KMS-11 (cell line): ENCODE results near the gene SSX3.
"Not testable (repeated sequence)": the region's sequence is repeated elsewhere in the genome, so short reads cannot be mapped to it uniquely, and the experiment has no call there.

Experiments
- H2AFZ ChIP-seq: fragments of 200-600 bp; sonication (generic); 2 replicates; pipeline ENCODE4 v1.6.1; 2016; ENCODE audit warnings: antibody characterized with exemption, mixed run types, low read depth
- H3K27ac ChIP-seq: fragments of 200-600 bp; sonication (generic); 2 replicates; pipeline ENCODE4 v1.6.1; 2016; ENCODE audit warnings: mild to moderate bottlenecking, mixed run types
- H3K27me3 ChIP-seq: fragments of 200-600 bp; sonication (generic); 2 replicates; pipeline ENCODE4 v1.6.1; 2017; ENCODE audit warnings: mild to moderate bottlenecking, low read depth, mixed run types, moderate library complexity; ENCODE audit not compliant: insufficient read depth
- H3K36me3 ChIP-seq: fragments of 200-600 bp; sonication (generic); 2 replicates; pipeline ENCODE4 v1.6.1; 2017; ENCODE audit warnings: mild to moderate bottlenecking, mixed run types; ENCODE audit not compliant: insufficient read depth
- H3K4me1 ChIP-seq: fragments of 200-600 bp; sonication (generic); 2 replicates; pipeline ENCODE4 v1.6.1; 2016; ENCODE audit warnings: mild to moderate bottlenecking, low read depth, mixed run types; ENCODE audit not compliant: poor library complexity, severe bottlenecking
- H3K4me2 ChIP-seq: fragments of 200-600 bp; sonication (generic); 2 replicates; pipeline ENCODE4 v1.7.0; 2016; ENCODE audit warnings: mild to moderate bottlenecking, mixed run types
- H3K4me3 ChIP-seq: fragments of 200-600 bp; sonication (generic); IDR thresholded peaks from 2 replicates; pipeline ENCODE4 v1.6.1; 2017; ENCODE audit warnings: low read depth, low read length, mixed read lengths; ENCODE audit not compliant: insufficient read depth
- H3K79me2 ChIP-seq: fragments of 200-600 bp; sonication (generic); 2 replicates; pipeline ENCODE4 v1.6.1; 2016; ENCODE audit warnings: low read depth, mixed run types; ENCODE audit not compliant: insufficient read depth
- H3K9ac ChIP-seq: fragments of 200-600 bp; sonication (generic); 2 replicates; pipeline ENCODE4 v1.6.1; 2016; ENCODE audit warnings: mild to moderate bottlenecking, mixed run types
- H4K20me1 ChIP-seq: fragments of 200-600 bp; sonication (generic); 2 replicates; pipeline ENCODE4 v1.6.1; 2016; ENCODE audit warnings: mild to moderate bottlenecking, mixed run types; ENCODE audit not compliant: insufficient read depth

Gene SSX3, protein sequence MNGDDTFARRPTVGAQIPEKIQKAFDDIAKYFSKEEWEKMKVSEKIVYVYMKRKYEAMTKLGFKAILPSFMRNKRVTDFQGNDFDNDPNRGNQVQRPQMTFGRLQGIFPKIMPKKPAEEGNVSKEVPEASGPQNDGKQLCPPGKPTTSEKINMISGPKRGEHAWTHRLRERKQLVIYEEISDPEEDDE

DNA sequence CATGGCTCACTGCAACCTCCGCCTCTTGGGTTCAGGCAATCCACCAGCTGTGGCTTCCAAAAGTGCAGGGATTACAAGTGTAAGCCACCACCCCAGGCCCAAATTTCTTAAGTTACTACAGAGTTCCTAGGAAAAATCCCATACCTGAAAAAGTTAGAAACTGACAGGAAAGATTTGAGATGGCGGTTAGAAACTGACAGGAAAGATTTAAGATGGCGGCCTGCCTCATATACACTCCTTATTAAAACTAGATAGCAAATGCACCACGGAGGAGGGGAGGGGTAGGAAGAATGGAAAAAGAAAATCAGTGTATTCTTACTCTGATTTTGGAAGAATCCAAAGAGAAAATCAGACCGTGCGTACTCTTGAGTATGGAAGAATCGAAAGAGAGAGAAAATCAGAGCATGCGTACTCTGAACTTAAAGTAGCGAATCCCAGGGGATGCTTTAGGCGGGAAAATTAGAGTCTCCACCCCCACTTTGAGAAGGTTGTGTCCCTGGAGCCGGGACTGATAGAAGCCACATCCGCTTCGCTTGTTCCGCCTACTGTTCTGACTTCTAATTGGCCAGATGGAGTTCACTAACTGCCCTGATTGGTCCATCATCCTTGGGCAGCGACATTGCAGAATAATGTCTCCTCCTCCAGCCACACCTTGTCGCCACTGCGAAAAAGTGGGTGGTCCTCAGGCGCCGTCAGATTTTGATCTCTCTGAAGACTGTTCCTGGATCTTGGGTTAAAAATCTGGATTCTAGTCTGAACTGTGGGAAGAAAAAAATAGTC lies at the start of gene SSX3:
Gene SSX3 (minus strand): TSS at position 389 of the 780 bp plus-strand sequence. CDS start 1,454 bp downstream, outside the sequence.
- Histone ChIP-seq H3K27ac (peak within 1 kb of the TSS; percentile 43; the same call in 1 of the 2 replicates), H3K9ac (peak within 1 kb of the TSS; percentile 22; the same call in 1 of the 2 replicates), H3K4me1 (peaks cover 11% of the 10 kb centered on the region)
- H3K4me2 ChIP-seq, H3K4me3 ChIP-seq, H3K27me3 ChIP-seq, H3K79me2 ChIP-seq, H3K36me3 ChIP-seq, H4K20me1 ChIP-seq, H2AFZ ChIP-seq: not testable (repeated sequence)

DNA sequence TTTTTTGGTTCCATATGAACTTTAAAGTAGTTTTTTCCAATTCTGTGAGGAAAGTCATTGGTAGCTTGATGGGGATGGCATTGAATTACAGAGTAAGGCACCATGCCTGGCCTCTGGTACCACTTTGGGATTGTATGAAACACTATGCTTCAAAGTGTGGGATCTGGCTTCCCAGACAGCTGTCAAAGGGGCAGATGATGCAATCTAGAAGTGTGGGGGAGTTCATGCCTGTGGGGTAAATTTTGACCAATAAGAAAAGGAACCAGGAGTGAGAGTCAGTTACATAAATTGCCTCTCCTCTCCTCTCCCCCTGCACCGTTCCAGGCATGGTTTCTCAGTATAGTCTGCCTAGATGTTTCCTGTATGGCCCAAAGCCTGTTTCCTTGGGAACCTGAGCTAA lies 41.3 kb upstream of the SSX3 start:
- not testable (repeated sequence) for H2AFZ ChIP-seq, H3K4me3 ChIP-seq, H3K79me2 ChIP-seq, H3K27me3 ChIP-seq, H3K4me2 ChIP-seq, H3K36me3 ChIP-seq, H3K9ac ChIP-seq, H3K27ac ChIP-seq, H4K20me1 ChIP-seq, H3K4me1 ChIP-seq

DNA sequence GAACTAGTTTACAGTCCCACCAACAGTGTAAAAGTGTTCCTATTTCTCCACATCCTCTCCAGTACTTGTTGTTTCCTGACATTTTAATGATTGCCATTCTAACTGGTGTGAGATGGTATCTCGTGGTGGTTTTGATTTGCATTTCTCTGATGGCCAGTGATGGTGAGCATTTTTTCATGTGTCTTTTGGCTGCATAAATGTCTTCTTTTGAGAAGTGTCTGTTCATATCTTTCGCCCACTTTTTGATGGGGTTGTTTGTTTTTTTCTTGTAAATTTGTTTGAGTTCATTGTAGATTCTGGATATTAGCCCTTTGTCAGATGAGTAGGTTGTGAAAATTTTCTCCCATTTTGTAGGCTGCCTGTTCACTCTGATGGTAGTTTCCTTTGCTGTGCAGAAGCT lies 40.4 kb upstream of the SSX3 start:
- H4K20me1 ChIP-seq, H3K4me1 ChIP-seq, H2AFZ ChIP-seq, H3K79me2 ChIP-seq, H3K27me3 ChIP-seq, H3K4me2 ChIP-seq, H3K36me3 ChIP-seq, H3K9ac ChIP-seq, H3K4me3 ChIP-seq, H3K27ac ChIP-seq: not testable (repeated sequence)

DNA sequence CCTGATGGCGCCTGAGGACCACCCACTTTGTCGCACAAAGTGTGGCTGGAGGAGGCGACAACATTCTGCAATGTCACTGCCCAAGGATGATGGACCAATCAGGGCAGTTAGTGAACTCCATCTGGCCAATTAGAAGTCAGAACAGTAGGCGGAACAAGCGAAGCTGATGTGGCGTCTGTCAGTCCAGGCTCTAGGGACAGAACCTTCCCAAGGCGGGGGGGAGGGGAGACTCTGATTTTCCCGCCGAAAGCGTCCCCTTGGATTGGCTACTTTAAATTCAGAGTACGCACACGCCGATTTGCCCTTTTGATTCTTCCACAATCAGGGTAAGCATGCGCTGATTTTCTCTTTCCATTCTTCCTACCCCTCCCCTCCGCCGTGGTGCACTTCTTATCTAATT lies 26.7 kb upstream of the SSX3 start, which contains the start of gene SSX4:
Gene SSX4 (plus strand): TSS at position 301 of the 400 bp plus-strand sequence. CDS start 515 bp downstream, outside the sequence.
- H3K4me1 ChIP-seq, H3K79me2 ChIP-seq, H2AFZ ChIP-seq: not testable (repeated sequence)

DNA sequence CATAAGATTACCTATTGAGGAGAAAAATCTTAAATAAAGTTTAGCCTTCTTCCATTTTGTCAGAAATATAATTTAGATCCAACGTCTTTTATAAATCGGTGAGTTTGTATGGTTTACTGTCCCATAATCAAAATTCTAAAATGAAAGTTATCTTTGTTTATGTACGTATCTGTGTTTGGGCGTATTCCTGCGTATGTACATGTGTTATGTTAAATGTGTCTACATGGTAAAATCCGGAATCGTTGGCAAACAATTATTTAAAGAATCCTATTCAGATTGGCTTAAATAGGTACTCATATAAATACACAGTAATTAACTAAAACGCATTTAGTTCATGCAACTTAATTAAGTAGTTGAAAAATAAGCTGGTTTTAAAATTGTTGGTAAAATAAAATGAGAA lies 13.9 kb upstream of the SSX3 start:
- not testable (repeated sequence) for H3K79me2 ChIP-seq, H3K27ac ChIP-seq, H2AFZ ChIP-seq, H4K20me1 ChIP-seq, H3K4me1 ChIP-seq, H3K4me2 ChIP-seq, H3K4me3 ChIP-seq, H3K36me3 ChIP-seq, H3K9ac ChIP-seq, H3K27me3 ChIP-seq

More for the DNA sequence above, 26.7 kb upstream of the SSX3 start, which contains the start of gene SSX4:
- not testable (repeated sequence) for H3K36me3 ChIP-seq, H3K4me2 ChIP-seq, H4K20me1 ChIP-seq, H3K27me3 ChIP-seq, H3K4me3 ChIP-seq, H3K9ac ChIP-seq, H3K27ac ChIP-seq

DNA sequence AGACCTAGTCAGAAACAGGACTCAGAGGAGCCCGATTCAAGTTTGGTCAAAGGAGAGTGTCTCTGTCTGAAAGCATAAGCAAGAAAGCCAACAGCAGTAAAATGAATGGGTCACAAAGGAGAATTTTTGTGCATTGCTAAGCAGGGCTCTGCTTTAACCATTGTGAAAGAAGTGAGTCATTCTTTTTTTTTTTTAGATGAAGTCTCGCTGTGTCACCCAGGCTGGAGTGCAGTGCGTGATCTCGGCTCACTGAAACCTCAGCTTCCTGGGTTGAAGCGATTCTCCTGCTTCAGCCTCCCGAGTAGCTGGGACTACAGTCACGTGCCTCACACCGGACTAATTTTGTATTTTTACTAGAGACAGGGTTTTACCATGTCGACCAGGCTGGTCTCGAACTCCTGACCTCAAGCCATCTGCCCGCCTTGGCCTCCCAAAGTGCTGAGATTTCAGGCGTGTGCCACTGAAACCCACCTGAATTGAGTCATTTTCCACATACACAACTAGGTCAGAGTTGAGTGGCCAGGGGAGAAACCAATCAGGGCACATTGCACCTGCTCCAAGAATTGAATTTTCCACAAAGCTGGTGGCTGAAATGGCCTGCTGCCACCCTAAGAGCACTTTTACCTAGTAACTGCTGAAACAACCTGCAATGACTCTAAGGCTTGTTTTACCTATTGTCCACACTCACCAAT lies 11.4 kb upstream of the SSX3 start:
- H3K4me3 ChIP-seq, H3K4me1 ChIP-seq, H3K27ac ChIP-seq, H3K9ac ChIP-seq, H4K20me1 ChIP-seq, H3K27me3 ChIP-seq, H3K4me2 ChIP-seq, H3K36me3 ChIP-seq, H2AFZ ChIP-seq, H3K79me2 ChIP-seq: not testable (repeated sequence)

DNA sequence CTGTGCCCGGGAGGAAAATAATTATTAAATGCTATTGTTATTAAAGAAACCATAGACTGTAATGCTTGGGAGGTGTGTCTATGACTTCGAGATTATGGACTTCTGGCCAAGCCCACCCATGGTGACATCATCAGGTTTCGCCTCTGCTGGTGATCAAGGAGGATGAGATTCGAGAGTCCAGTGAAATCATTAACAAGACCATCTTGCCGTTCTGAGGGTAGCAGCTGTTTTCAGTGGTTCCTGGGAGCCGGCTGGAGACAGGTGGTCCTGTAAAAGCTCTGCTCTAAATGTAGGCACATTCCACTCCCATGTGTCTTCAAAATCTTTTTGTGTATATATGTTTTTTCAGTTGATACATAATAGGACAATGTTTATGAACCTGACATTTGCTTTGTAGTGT lies 2.8 kb upstream of the SSX3 start:
- H3K27ac ChIP-seq, H3K79me2 ChIP-seq, H3K4me2 ChIP-seq, H2AFZ ChIP-seq, H4K20me1 ChIP-seq, H3K9ac ChIP-seq, H3K27me3 ChIP-seq, H3K4me3 ChIP-seq, H3K36me3 ChIP-seq: not testable (repeated sequence)
- H3K4me1 ChIP-seq: peaks cover 11% of the 10 kb centered on the region
